ELF-1 (cell line): ENCODE measurements around the gene GON7.
"Not testable (repeated sequence)": the region's sequence is repeated elsewhere in the genome, so short reads cannot be mapped to it uniquely, and the experiment has no call there.

Experiments
- DNase-seq: peaks from one replicate; pipeline ENCODE4 v3.0.0-alpha.2; 2016; ENCODE audit warnings: low read depth, low spot score

GON7 gene

DNA sequence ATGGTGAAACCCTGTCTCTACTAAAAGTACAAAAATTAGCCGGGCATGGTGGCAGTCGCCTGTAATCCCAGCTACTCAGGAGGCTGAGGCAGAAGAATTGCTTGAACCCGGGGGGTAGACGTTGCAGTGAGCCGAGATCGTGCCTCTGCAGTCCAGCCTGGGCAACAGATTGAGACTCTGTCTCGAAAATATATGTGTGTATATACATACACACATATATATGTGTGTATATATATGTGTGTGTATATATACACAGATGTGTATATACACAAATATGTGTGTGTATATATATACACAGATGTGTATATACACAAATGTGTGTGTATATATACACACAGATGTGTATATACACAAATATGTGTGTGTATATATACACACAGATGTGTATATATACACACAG, 48.5 kb downstream of the GON7 start:
- not testable (repeated sequence) for DNase-seq

- peak; percentile 81 for DNase-seq
These were observed 50.0 kb downstream of the GON7 start for GRCh38 chr14:93156693-93157369.

GRCh38 chr14:93155667-93156066, 51.2 kb downstream of the GON7 start:
- DNase-seq: no peak

DNA sequence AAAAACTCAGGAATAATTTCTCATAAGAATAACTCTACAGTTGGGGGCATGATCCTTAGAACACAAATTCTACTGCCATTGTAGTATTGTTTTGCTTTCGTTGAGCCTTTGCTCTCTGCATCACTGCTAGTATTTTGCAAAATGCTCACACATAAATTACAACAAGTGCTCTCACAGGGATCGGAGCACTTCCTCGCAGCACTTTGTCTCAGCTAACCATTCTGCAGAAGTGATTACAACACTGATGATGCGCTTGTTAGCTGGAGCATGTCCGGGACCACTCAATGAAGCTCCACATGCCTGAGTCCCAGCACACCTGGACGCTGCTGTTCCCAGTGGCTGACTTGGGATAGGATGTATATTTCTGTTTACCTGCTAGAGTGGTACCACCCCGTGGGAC, 53.7 kb downstream of the GON7 start:
- DNase-seq: no peak
